Fibroblast of the aortic adventitia (primary cell): ENCODE results near the gene METTL27. TPM values are rescaled to one million over a fixed set of nuclear protein-coding genes. Genes with fewer than 3 reads are reported as not detected.
"Not testable (repeated sequence)": the region's sequence is repeated elsewhere in the genome, so short reads cannot be mapped to it uniquely, and the experiment has no call there.

Source experiments
- DNase-seq: peaks from one replicate; pipeline ENCODE4 v3.0.0-alpha.2; 2010; ENCODE audit warnings: low read depth
- H3K4me3 ChIP-seq: 2 replicates; pipeline ENCODE4 v1.5.1; 2011; ENCODE audit warnings: low read depth, mild to moderate bottlenecking, control low read depth, low read length, moderate library complexity
- CTCF ChIP-seq: IDR thresholded peaks from 2 replicates; pipeline ENCODE4 v1.5.1; 2011; ENCODE audit warnings: mild to moderate bottlenecking, low read length, control low read depth, inconsistent platforms; ENCODE audit not compliant: insufficient read depth
- total RNA-seq: library from RNA; depleted of rRNA; stranded (reverse); fragments of >200 nt; gene quantifications from 2 replicates; pipeline ENCODE4 v1.2.3, GENCODE V29; 2012; ENCODE audit warnings: low replicate concordance

METTL27 gene
- total RNA-seq, 1 donor: 6.1 TPM

DNA sequence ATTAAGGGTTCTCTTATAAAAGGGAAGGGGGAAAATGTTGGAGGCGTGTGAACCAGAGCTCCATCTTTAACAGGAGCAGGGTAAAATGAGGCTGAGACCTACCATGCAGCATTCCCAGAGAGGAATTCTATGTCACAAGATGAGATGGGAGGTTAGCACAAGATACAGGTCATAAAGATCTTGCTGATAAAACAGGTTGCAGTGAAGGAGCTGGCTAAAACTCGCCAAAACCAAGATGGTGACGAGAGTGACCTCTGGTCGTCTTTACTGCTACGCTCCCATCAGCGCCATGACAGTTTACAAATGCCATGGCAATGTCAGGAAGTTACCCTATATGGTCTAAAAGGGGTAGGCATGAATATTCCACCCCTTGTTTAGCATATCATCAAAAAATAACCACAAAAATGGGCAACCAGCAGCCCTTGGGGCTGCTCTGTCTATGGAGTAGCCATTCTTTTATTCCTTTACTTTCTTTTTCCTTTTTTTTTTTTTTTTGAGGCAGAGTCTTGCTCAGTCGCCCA is 51.1 kb downstream of the METTL27 start:
- H3K4me3 ChIP-seq, DNase-seq: not testable (repeated sequence)

GRCh38 chr7:73789051-73789450 is 53.3 kb downstream of the METTL27 start:
- DNase-seq: no peak
- H3K4me3 ChIP-seq: no peak overlapping the region
- TF ChIP-seq CTCF: no peak

DNA sequence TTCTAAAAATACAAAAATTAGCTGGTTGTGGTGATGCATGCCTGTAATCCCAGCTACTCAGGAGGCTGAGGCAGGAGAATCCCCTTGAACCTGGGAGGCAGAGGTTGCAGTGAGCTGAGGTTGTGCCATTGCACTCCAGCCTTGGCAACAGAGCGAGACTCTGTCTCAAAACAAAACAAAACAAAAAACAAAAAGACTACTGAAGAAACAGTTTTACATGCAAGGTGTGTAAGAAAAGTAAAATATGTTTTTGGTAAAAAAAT is 54.6 kb downstream of the METTL27 start:
- H3K4me3 ChIP-seq, DNase-seq: not testable (repeated sequence)

GRCh38 chr7:73786588-73786987 is 55.7 kb downstream of the METTL27 start:
- H3K4me3 ChIP-seq: no peak overlapping the region
- DNase-seq: no peak
- no peak for TF ChIP-seq CTCF

Other genes with a start within 250 kb of the METTL27 start
- gene MLXIPL, start 218.0 kb downstream of the METTL27 start, total RNA-seq: 0.72 and 2.0 TPM in 2 replicates
- gene VPS37D, start 174.7 kb downstream of the METTL27 start, total RNA-seq: 1.9 and 31.2 TPM in 2 replicates
- 1.9 and 3.4 TPM in 2 replicates for gene DNAJC30, start 159.1 kb downstream of the METTL27 start, total RNA-seq
- gene BUD23, start 158.9 kb downstream of the METTL27 start, total RNA-seq: 28.6 and 69.4 TPM in 2 replicates
- gene STX1A, start 122.8 kb downstream of the METTL27 start, total RNA-seq: 3.6 and 27.9 TPM in 2 replicates
- gene ABHD11, start 103.7 kb downstream of the METTL27 start, total RNA-seq: 5.0 and 14.8 TPM in 2 replicates
- gene CLDN3, start 72.2 kb downstream of the METTL27 start, total RNA-seq: not detected in 2 replicates
- gene CLDN4, start 11.5 kb downstream of the METTL27 start, total RNA-seq: 0.54 and 0.74 TPM in 2 replicates
- not detected in 2 replicates for gene TMEM270, start 18.6 kb upstream of the METTL27 start, total RNA-seq
- gene ELN, start 185.7 kb upstream of the METTL27 start, total RNA-seq: 22.3 and 101 TPM in 2 replicates
- 30.3 and 48.3 TPM in 2 replicates for gene LIMK1, start 241.3 kb upstream of the METTL27 start, total RNA-seq